ENCODE measurements around the gene APOF. TPM values are rescaled to one million over a fixed set of nuclear protein-coding genes. Genes with fewer than 3 reads are reported as not detected.
A peak's percentile ranks its signal among the peaks of the same experiment; 100 is the strongest.

Gene APOF
- total and polyA plus RNA-seq, 2 of the 8 experiments (the other 6 are each of a cell fraction or from before 2014, with no cell fraction given) = not detected

DNA sequence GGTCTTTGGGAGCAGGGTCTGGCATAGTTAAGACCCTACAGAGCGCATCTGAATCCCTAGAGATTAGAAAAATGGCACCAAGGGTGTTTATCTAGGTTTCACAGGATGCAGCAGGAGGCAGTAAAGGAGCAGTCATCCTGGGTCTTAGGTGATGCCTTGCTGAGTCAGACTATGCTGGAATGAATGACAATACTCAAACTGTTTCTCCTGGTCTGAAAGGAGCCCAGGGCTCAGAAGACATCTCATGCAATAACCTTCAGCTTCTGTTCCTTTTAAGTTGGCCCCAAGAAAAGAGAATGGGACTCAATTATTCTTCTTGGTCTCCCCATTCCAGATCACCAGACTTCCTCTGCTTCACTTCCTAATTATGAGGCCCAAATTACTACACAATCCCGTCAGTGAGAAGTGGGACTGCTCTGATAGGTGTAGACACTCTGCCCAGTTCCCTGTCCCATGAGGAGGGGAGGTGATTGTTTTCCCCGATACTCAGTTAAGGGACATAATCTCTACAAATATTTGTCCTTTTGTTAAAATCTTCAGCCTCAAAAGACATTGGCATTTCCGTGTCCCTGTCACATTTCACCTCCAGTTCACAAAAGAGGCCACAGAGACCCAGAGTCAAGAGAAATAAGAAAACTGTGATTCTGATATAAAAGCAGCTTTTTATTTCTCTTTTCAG, 14.8 kb upstream of the APOF start (continued):
- TF ChIP-seq RAD21 (IDR thresholded peaks at IDR 0.05 in 1 of 2, conservative IDR thresholded peaks at IDR 0.05 in 1 of 2; ENCODE audit: low read depth in 2 of 2, low read length in 2 of 2) = peak; percentile 67 to 73
- TF ChIP-seq JUND (IDR thresholded peaks at IDR 0.05; ENCODE audit: low read length) = no peak
- peak; percentile 92 for TF ChIP-seq MAFK (IDR thresholded peaks at IDR 0.05; ENCODE audit: low read depth, low read length)
- TF ChIP-seq GTF2F1 (IDR thresholded peaks at IDR 0.05; ENCODE audit: borderline replicate concordance, low read depth, low read length) = no peak
- TF ChIP-seq TCF12 (IDR thresholded peaks at IDR 0.05; ENCODE audit: low read depth, low read length) = no peak
- TF ChIP-seq, protein P1, sequence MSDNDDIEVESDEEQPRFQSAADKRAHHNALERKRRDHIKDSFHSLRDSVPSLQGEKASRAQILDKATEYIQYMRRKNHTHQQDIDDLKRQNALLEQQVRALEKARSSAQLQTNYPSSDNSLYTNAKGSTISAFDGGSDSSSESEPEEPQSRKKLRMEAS (IDR thresholded peaks at IDR 0.05) = no peak
